Activated effector memory CD4-positive, alpha-beta T cell treated with Interleukin-2 at 50 U/mL for 16 hours (primary cell): ENCODE measurements around the gene OGFOD1.

ENCODE experiments used
- DNase-seq: peaks from one replicate; pipeline ENCODE4 v3.0.0-alpha.2; 2020

The OGFOD1 gene

GRCh38 chr16:56450986-56451752, at the start of gene OGFOD1, which contains the start of gene NUDT21:
TSS of gene OGFOD1 (plus strand) at chr16:56451554. CDS start at chr16:56451613, 59 bp downstream.
TSS of gene NUDT21 (minus strand) at chr16:56451332. CDS start at chr16:56451202, 130 bp downstream.
- DNase-seq = peak; percentile 87

GRCh38 chr16:56405977-56406672, 45.2 kb upstream of the OGFOD1 start:
- DNase-seq = no peak

- no peak for DNase-seq
These were observed 42.8 kb upstream of the OGFOD1 start for GRCh38 chr16:56408379-56409098.

GRCh38 chr16:56409195-56409594, 42.2 kb upstream of the OGFOD1 start:
- DNase-seq = no peak

- no peak for DNase-seq
These were observed 40.2 kb upstream of the OGFOD1 start for GRCh38 chr16:56411123-56411522.

GRCh38 chr16:56411624-56412023, 39.7 kb upstream of the OGFOD1 start:
- no peak for DNase-seq

GRCh38 chr16:56413381-56413780, 38.0 kb upstream of the OGFOD1 start:
- DNase-seq = no peak

- no peak for DNase-seq
These were observed 37.0 kb upstream of the OGFOD1 start for GRCh38 chr16:56414366-56414765.

- no peak for DNase-seq
These were observed 35.5 kb upstream of the OGFOD1 start for GRCh38 chr16:56415875-56416274.

GRCh38 chr16:56417138-56417537, 34.2 kb upstream of the OGFOD1 start:
- no peak for DNase-seq

- no peak for DNase-seq
These were observed 31.4 kb upstream of the OGFOD1 start for GRCh38 chr16:56419740-56420548.

- DNase-seq = no peak
These were observed 30.7 kb upstream of the OGFOD1 start for GRCh38 chr16:56420613-56421012.

GRCh38 chr16:56421313-56421712, 30.0 kb upstream of the OGFOD1 start:
- DNase-seq = no peak

- DNase-seq = no peak
These were observed 29.2 kb upstream of the OGFOD1 start for GRCh38 chr16:56421976-56422669.

- DNase-seq = no peak
These were observed 28.4 kb upstream of the OGFOD1 start for GRCh38 chr16:56422896-56423441.

- DNase-seq = no peak
These were observed 27.6 kb upstream of the OGFOD1 start for GRCh38 chr16:56423584-56424403.

- no peak for DNase-seq
These were observed 27.0 kb upstream of the OGFOD1 start for GRCh38 chr16:56424404-56424764.

GRCh38 chr16:56424791-56425438, 26.4 kb upstream of the OGFOD1 start:
- DNase-seq = no peak

GRCh38 chr16:56425439-56425832, 25.9 kb upstream of the OGFOD1 start, which contains the start of gene AMFR:
TSS of gene AMFR (minus strand) at chr16:56425545. CDS start at chr16:56425327, 218 bp downstream.
- peak; percentile 60 for DNase-seq

GRCh38 chr16:56426585-56426984, 24.8 kb upstream of the OGFOD1 start:
- no peak for DNase-seq
